Activated naive CD4-positive, alpha-beta T cell treated with anti-CD3 and anti-CD28 coated beads, Interleukin-2, amount 50 U/mL, for 72 hours (primary cell): ENCODE data around the gene GZMM. TPM values are rescaled to one million over a fixed set of nuclear protein-coding genes. Genes with fewer than 3 reads are reported as not detected.

Experiments used
- ATAC-seq, 2 donors: fragments of 150-1000 bp; cut with Tn5 transposase; 2 replicates each; pipeline ENCODE4 v1.10.0; 2021; ENCODE audit warnings: mild to moderate bottlenecking in 2 of 2, moderate library complexity in 2 of 2
- DNase-seq, 2 donors: peaks; one replicate each; pipeline ENCODE4 v3.0.0; 2021 to 2022; ENCODE audit warnings: low spot score in 2 of 2
- H3K27ac Mint-ChIP-seq, 2 donors: one replicate each; pipeline ENCODE4 v1.8.0; 2022; ENCODE audit warnings: mild to moderate bottlenecking in 2 of 2, mixed read lengths in 2 of 2
- H3K36me3 Mint-ChIP-seq, 2 donors: one replicate each; pipeline ENCODE4 v1.8.0; 2022; ENCODE audit warnings: mixed read lengths in 2 of 2
- H3K9me3 Mint-ChIP-seq, 2 donors: one replicate each; pipeline ENCODE4 v1.8.0; 2022; ENCODE audit warnings: mixed read lengths in 2 of 2
- total RNA-seq, 2 donors: library from RNA; stranded (reverse); gene quantifications; one replicate each; pipeline ENCODE4 v1.2.3, GENCODE V29; 2022

Gene GZMM
- total RNA-seq, 2 donors from 2014 or later: 14.1 to 52.7 TPM

- Mint-ChIP-seq H3K9me3 (no peaks in the 10 kb centered on the region), H3K36me3 (no peaks in the 10 kb centered on the region), H3K27ac (peak overlapping the region; percentile 14 to 48)
- ATAC-seq (no peak), DNase-seq (no peak)
Observed at GRCh38 chr19:530134-531008, 13.5 kb upstream of the GZMM start.

GRCh38 chr19:531009-531752, 12.7 kb upstream of the GZMM start:
- ATAC-seq (peak; percentile 75 to 76), DNase-seq (peak; percentile 95 to 99)
- peak overlapping the region; percentile 48 to 87 for H3K27ac Mint-ChIP-seq
- no peaks in the 10 kb centered on the region for H3K36me3 Mint-ChIP-seq
- no peaks in the 10 kb centered on the region for H3K9me3 Mint-ChIP-seq

- Mint-ChIP-seq H3K36me3 (no peaks in the 10 kb centered on the region), H3K9me3 (no peaks in the 10 kb centered on the region), H3K27ac (peak within 1 kb of the TSS; percentile 81 to 87)
- ATAC-seq (peak; percentile 13 to 37), DNase-seq (no peak)
Observed at GRCh38 chr19:531753-532560, 11.9 kb upstream of the GZMM start, which contains the start of gene CDC34. TSS of gene CDC34 (plus strand) at chr19:531760. CDS start at chr19:531932, 172 bp downstream.

GRCh38 chr19:532561-533363, 11.1 kb upstream of the GZMM start:
- ATAC-seq: peak in 1 of 2 donors; percentile 33
- no peaks in the 10 kb centered on the region for H3K36me3 Mint-ChIP-seq
- peak overlapping the region; percentile 52 to 81 for H3K27ac Mint-ChIP-seq
- peak in 1 of 2 donors; percentile 46 for DNase-seq
- H3K9me3 Mint-ChIP-seq: no peaks in the 10 kb centered on the region

GRCh38 chr19:533364-534058, 10.3 kb upstream of the GZMM start:
- Mint-ChIP-seq H3K27ac (peak overlapping the region in 1 of 2 donors; percentile 81), H3K36me3 (no peaks in the 10 kb centered on the region), H3K9me3 (no peaks in the 10 kb centered on the region)
- no peak for DNase-seq
- ATAC-seq: no peak

GRCh38 chr19:534088-534487, 9.8 kb upstream of the GZMM start:
- no peaks in the 10 kb centered on the region for H3K36me3 Mint-ChIP-seq
- no peak overlapping the region for H3K27ac Mint-ChIP-seq
- ATAC-seq (no peak), DNase-seq (no peak)
- no peaks in the 10 kb centered on the region for H3K9me3 Mint-ChIP-seq

- peak overlapping the region in 1 of 2 donors; percentile 95 for H3K27ac Mint-ChIP-seq
Observed at GRCh38 chr19:535017-535835, 8.6 kb upstream of the GZMM start.

GRCh38 chr19:536031-536880, 7.6 kb upstream of the GZMM start:
- H3K27ac Mint-ChIP-seq: no peak overlapping the region
- no peak for ATAC-seq
- no peaks in the 10 kb centered on the region for H3K36me3 Mint-ChIP-seq
- no peaks in the 10 kb centered on the region for H3K9me3 Mint-ChIP-seq
- DNase-seq: no peak

More at GRCh38 chr19:535017-535835, 8.6 kb upstream of the GZMM start:
- no peaks in the 10 kb centered on the region for H3K9me3 Mint-ChIP-seq
- ATAC-seq (no peak), DNase-seq (no peak)
- no peaks in the 10 kb centered on the region for H3K36me3 Mint-ChIP-seq

- H3K36me3 Mint-ChIP-seq: no peaks in the 10 kb centered on the region
- H3K9me3 Mint-ChIP-seq: no peaks in the 10 kb centered on the region
- ATAC-seq (no peak), DNase-seq (no peak)
- H3K27ac Mint-ChIP-seq: no peak overlapping the region
Observed at GRCh38 chr19:536881-537404, 6.9 kb upstream of the GZMM start.

GRCh38 chr19:538641-539428, 5.0 kb upstream of the GZMM start:
- no peak overlapping the region for H3K27ac Mint-ChIP-seq
- ATAC-seq (no peak), DNase-seq (no peak)
- H3K9me3 Mint-ChIP-seq: no peaks in the 10 kb centered on the region
- H3K36me3 Mint-ChIP-seq: no peaks in the 10 kb centered on the region

GRCh38 chr19:539429-540030, 4.3 kb upstream of the GZMM start:
- ATAC-seq (no peak), DNase-seq (no peak)
- Mint-ChIP-seq H3K36me3 (peaks cover 0 to 5% of the 10 kb centered on the region in 2 donors), H3K27ac (no peak overlapping the region), H3K9me3 (no peaks in the 10 kb centered on the region)

GRCh38 chr19:540867-541637, 2.8 kb upstream of the GZMM start:
- no peaks in the 10 kb centered on the region for H3K9me3 Mint-ChIP-seq
- ATAC-seq (no peak), DNase-seq (no peak)
- no peak overlapping the region for H3K27ac Mint-ChIP-seq
- H3K36me3 Mint-ChIP-seq: peaks cover 0 to 5% of the 10 kb centered on the region in 2 donors
